ENCODE results near the gene DROSHA. TPM values are rescaled to one million over a fixed set of nuclear protein-coding genes. Genes with fewer than 3 reads are reported as not detected.

The DROSHA gene
- total and polyA plus RNA-seq, 2 donors (not counting 3 experiments of a cell fraction or from before 2014, with no cell fraction given) = 49.1 to 96.4 TPM

DNA sequence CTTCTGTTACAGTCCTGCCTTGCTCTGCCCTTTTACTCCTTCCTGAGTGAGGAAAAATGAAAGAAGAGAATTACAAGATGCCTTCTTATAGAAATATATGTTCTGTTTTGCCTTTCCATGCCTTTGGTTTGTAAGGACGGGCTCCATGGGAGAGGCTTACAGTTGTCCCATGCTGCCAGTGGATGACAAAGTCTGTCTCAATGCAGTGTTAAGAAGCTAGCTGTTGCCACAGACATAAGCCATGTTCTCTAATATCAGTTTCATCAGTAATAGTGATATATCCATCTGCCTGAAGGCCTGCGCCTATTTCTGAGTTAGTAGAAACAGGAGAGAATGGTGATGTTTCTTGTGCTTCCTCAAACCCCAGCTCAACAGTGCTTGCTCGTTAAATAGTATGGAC, 28.0 kb upstream of the DROSHA start:
- POLR2A ChIA-PET = no interaction called here
- Histone ChIP-seq H3K9ac (replicated peaks; ENCODE audit: extremely low read depth, insufficient read depth, low read length) (no peak overlapping the region), H3K4me3 (replicated peaks in 1 of 3; ENCODE audit: insufficient read depth in 1 of 3, low read depth in 1 of 3, low read length in 3 of 3) (no peak overlapping the region), H3K27ac (ENCODE audit: insufficient read depth, low read depth, low read length) (no peak overlapping the region), H3K79me2 (ENCODE audit: control insufficient read depth, insufficient read depth, low read length) (no peaks in the 10 kb centered on the region), H3K9me1 (replicated peaks; ENCODE audit: control insufficient read depth, extremely low read depth, insufficient read depth, low read length) (no peaks in the 10 kb centered on the region), H2AFZ (ENCODE audit: low read depth, low read length) (no peak overlapping the region), H3K27me3 (ENCODE audit: control insufficient read depth in 2 of 2, insufficient read depth in 2 of 2, low read length in 2 of 2) (no peaks in the 10 kb centered on the region), H3K9me3 (replicated peaks; ENCODE audit: control insufficient read depth, insufficient read depth, low read length) (no peaks in the 10 kb centered on the region), H3K4me2 (ENCODE audit: insufficient read depth, low read length) (no peak overlapping the region), H4K20me1 (replicated peaks; ENCODE audit: control insufficient read depth, extremely low read depth, insufficient read depth, low read length) (no peaks in the 10 kb centered on the region), H3K4me1 (ENCODE audit: control insufficient read depth, extremely low read depth, insufficient read depth, low read length) (no peaks in the 10 kb centered on the region), H3K36me3 (ENCODE audit: control insufficient read depth in 2 of 2, extremely low read depth in 1 of 2, insufficient read depth in 2 of 2, low read length in 2 of 2) (no peaks in the 10 kb centered on the region)
- dilution Hi-C loops (cut with MboI; ENCODE audit: extremely low pct_ligation_motif_present, low sequenced_read_pairs) (no loop called here), intact Hi-C loops (cut with micrococcal nuclease) (no loop called here)
- CTCF ChIA-PET = no interaction called here
- FAIRE-seq (no peak), DNase-seq (ENCODE audit: low read depth, low spot score) (no peak)
- no TSS peak for BruUV-seq (replicated peaks)
- TF ChIP-seq JUN (IDR thresholded peaks at IDR 0.05; ENCODE audit: borderline replicate concordance, insufficient read depth, insufficient read length, low read depth) (no peak), POLR2A (IDR thresholded peaks at IDR 0.05; ENCODE audit: low read depth, low read length) (no peak), FOS (IDR thresholded peaks at IDR 0.05; ENCODE audit: borderline replicate concordance, insufficient read depth, low read length) (no peak), EZH2 (IDR thresholded peaks at IDR 0.05; ENCODE audit: borderline replicate concordance, low read depth, low read length, severe bottlenecking) (no peak), GATA2 (IDR thresholded peaks at IDR 0.05; ENCODE audit: insufficient read depth, insufficient read length, low read depth, low read length) (no peak), MYC (IDR thresholded peaks at IDR 0.05; ENCODE audit: low read depth, low read length) (no peak), POLR2AphosphoS5 (IDR thresholded peaks at IDR 0.05; ENCODE audit: insufficient read depth, low read depth, low read length) (no peak)
- TF ChIP-seq, protein P1, sequence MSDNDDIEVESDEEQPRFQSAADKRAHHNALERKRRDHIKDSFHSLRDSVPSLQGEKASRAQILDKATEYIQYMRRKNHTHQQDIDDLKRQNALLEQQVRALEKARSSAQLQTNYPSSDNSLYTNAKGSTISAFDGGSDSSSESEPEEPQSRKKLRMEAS (IDR thresholded peaks at IDR 0.05; ENCODE audit: insufficient read depth, insufficient read length) = no peak
- TF ChIP-seq, protein P2, sequence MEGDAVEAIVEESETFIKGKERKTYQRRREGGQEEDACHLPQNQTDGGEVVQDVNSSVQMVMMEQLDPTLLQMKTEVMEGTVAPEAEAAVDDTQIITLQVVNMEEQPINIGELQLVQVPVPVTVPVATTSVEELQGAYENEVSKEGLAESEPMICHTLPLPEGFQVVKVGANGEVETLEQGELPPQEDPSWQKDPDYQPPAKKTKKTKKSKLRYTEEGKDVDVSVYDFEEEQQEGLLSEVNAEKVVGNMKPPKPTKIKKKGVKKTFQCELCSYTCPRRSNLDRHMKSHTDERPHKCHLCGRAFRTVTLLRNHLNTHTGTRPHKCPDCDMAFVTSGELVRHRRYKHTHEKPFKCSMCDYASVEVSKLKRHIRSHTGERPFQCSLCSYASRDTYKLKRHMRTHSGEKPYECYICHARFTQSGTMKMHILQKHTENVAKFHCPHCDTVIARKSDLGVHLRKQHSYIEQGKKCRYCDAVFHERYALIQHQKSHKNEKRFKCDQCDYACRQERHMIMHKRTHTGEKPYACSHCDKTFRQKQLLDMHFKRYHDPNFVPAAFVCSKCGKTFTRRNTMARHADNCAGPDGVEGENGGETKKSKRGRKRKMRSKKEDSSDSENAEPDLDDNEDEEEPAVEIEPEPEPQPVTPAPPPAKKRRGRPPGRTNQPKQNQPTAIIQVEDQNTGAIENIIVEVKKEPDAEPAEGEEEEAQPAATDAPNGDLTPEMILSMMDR (IDR thresholded peaks at IDR 0.05; ENCODE audit: extremely low read depth in 1 of 2, insufficient read depth in 1 of 2, low read depth in 1 of 2, low read length in 2 of 2) = no peak

Measured in endothelial cell of umbilical vein (primary cell).